GM21423 (cell line): ENCODE results near the gene GAS1.
A peak's percentile ranks its signal among the peaks of the same experiment; 100 is the strongest.

Experiments
- ATAC-seq: cut with Tn5 transposase; IDR thresholded peaks from one replicate; pipeline ENCODE4 v1.9.1; 2021; ENCODE audit warnings: mild to moderate bottlenecking, moderate library complexity; ENCODE audit not compliant: unreplicated experiment

The GAS1 gene, protein sequence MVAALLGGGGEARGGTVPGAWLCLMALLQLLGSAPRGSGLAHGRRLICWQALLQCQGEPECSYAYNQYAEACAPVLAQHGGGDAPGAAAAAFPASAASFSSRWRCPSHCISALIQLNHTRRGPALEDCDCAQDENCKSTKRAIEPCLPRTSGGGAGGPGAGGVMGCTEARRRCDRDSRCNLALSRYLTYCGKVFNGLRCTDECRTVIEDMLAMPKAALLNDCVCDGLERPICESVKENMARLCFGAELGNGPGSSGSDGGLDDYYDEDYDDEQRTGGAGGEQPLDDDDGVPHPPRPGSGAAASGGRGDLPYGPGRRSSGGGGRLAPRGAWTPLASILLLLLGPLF

DNA sequence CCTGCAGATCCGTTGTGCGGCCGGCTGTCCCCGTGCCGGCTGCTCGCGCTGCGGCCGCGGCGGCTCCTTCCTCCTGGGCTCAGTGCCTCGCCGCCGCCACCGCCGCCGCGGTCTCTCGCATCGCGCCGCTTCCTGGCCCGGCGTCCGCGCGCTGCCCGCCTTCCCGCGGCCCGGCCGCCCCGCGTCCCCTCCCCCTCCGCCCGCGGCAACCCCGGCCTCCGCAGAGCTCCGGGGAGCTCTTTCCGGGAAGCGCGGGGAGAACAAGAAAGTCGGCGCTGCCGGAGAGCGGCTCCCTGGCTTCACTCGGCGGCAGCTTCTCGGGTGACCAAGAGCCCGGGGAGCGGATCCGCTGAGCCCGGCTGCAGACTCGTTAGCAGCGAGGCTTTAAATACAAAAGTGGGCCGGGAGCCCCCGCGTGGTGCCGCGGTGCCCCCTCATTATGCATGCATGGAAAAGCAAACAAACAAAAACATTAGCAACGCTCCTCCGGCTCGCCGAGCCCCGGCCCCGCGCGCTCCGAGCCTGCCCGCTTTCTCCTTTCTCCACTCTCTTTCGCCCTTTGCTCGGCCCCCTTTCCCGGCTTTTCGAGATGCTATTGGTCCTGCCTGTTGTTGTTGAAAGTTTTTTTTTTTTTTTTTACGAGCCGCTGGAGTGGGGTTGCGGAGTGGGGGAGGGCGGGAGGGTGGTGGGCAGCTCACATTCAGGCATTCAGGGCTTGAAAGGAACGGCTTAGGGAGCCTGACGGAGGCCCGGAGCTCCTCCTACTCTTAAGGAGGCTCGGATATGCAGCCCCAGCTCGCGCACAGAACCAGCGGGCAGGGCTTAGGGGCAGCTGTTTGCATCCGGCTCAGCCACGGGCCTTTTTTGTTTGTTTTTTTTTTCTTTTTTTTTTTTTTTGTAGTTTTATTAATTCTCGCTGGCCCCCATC, at the start of gene GAS1:
Gene GAS1 (minus strand): TSS at position 361 of the 928 bp plus-strand sequence. CDS start 727 bp downstream, outside the sequence.
- peak; percentile 62 for ATAC-seq

DNA sequence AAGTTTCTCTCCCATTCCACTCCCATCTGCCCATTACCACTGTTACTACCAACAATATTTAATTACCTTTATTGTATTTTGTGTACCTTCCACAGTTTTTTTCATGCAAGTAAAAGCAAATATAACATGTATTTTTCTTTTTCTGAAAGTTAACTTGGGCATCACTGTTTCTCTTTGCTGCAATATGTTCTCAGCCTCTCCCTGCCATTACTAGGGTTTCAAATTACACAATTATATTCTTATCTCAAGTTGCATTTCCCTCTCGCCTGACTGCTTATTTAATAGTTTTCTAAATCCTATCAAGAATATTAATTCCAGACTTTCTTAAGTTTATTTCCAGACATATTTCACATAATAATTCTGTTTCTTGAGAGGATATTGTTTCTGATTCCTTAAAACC, 46.9 kb upstream of the GAS1 start:
- no peak for ATAC-seq

DNA sequence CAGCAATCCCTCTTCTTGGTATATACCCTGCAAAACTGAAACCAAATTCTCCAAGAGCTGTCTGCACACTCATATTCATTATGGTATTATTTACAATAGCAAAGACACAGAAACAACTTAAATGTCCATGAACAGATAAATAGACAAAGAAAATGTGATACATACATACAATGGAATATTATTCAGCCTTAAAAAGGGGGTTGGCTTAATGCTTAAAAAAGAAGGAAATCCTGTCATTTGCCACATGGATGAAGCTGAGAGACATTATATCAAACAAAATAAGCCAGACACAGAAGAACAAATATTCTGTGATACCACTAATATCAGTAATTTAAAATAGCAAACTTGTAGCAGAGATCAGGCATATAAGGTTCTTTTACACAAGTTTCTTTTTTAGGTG, 46.5 kb upstream of the GAS1 start:
- ATAC-seq: no peak

DNA sequence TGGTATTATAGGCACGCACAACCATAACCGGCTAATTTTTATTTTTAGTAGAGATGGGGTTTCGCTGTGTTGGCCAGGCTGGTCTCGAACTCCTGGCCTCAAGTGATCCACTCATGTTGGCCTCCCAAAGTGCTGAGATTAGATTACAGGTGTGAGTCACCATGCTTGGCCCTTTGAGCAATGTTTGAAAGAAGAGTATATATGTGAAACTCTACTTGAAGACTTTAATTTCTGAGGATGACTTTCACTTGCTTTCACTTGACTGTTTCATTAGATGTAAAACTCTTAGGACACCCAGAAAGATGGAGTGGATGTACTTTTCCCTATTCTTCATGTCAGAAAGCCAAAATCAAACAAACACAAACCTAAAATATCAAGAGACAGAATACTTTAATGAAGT, 43.8 kb upstream of the GAS1 start:
- no peak for ATAC-seq

DNA sequence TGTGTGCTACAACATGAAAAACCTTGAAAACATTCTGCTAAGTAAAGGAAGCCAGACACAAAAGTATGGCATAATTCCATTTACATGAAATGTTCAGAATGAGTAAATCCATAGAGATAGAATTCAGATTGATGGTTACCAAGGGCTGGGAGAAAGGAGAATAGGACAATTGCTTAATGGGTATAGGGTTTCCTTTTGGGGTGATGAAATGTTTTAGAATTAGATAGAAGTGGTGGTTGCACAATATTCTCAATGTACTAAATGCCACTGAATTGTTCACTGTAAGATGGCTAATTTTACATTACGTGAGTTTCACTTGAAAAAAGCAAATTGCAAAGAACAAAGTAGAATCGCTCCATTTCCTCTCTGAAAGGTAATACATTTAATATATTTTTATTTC, 43.0 kb upstream of the GAS1 start:
- no peak for ATAC-seq

DNA sequence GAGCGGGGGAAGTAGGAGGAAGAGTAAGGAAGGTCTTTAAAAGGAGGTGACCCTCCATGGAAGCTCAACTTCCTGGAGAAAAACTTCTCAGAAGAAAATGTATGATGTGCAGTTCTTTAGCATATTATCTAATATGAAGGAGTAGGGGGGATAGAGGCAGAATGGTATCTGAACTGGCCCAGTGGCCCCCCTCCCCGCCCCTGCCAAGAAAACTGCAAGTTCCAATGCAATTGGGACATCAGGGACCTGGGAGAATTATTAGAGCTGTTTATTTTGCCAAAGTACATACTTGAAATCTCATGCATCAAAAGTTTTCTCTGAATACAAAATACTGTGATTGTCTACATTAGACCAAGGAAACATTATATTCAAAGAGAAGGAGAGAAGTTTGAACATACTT, 40.6 kb upstream of the GAS1 start:
- ATAC-seq: no peak

DNA sequence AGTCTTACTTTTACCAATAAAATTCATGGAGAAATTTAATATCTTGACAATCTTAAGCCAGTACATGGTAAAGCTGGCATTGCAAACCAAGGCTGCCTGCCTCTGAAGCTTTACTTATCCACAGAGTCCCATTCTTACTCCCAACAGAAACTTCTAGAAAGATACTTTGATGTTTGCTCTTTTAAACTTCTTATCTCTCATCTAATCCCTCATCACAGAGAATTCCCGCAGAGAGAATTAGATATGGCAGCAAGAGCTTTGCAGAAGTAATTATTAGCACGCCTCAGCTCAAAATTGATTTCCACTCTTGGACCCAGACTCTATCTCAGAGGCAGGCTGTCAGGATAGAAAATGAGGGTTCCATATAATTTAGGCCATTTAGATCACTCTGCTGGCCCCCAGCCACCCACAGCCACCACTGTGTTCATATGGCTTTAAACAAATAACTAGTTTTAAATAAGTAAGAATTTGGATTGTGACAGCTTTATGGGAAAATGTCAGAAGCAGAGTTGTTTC, 37.9 kb upstream of the GAS1 start:
- no peak for ATAC-seq

DNA sequence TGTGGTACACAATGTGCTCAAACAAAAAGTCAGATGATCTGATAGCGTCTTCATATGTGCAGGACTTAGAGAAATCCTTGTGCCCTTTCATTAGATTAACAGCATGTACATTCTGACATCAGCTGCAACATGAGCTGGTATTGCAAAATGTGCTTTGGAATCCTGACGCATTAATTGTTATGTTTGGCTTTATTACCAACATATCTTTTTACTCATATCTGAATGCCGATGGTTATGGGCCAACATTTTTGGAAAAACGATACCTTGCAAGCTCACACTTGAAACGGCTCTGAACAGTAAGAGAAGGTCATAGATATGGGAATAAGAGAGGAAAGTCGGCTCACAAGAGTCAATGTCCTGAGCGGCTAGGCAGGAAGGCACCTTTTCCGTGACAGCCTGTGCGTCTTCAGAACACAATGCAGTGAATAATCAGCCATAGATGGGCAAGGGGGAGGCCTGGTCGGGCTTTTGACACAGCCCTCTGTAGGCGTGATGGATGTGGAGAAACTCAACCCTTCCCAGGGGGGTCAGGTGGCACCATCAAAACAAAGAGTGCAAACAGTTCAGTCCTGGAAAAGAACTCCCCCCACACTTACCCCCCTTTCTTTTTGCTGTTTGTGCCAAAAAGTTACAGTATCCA, 36.4 kb upstream of the GAS1 start:
- ATAC-seq: no peak

DNA sequence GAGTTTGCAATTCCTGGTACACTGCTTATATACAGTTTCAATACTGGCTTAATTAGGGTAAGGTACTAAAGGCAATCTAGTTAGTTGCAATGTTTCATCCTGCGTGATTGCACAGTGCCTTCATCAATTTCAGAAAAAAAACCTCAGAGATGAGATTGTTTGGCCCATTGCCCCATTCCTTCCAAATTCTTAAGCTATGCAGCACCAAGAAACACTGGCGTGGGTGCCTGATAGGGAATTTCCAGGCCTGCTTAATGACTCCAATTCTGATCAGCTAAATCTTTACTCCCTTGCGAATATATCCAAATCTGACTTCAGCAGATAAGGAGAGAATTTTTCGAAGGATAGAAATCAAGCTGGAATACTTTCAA, 35.9 kb upstream of the GAS1 start:
- no peak for ATAC-seq

DNA sequence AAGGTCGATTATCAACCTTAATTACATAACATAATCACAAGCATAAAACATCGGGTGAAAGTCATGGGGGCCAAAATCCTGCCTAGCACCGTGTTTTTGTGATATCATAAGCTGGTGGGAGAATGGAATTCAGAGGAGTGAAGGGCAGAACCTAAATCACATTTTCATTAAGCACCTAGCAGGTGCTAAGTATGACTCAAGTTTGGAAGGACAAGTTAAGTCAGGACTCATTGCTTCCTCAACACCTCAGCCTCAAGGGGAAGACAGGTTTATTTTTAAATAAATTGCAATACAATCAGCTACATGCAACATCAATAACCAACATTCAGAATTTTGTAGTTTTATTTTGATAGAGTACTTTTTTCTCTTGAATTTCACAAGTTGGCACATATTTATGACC, 33.5 kb upstream of the GAS1 start:
- no peak for ATAC-seq

DNA sequence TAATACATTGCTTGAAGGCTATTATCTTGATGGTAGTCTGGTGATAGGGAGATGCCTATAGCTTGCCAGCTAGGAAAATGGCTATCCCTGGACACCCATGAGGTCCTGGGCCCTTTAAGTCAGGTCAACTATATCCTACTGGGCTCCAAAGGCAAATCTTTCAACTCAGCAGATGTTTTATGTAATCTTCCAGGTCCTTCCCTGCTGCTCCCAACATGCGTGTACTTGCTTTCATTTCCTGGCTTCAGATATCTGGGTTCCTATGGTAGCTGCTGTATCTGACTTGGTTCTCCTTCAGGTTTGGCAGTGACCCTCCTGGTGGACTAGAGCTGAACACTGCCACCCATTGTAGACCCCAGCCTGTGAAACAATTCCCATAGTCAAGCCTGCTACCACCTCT, 32.4 kb upstream of the GAS1 start:
- ATAC-seq: no peak

DNA sequence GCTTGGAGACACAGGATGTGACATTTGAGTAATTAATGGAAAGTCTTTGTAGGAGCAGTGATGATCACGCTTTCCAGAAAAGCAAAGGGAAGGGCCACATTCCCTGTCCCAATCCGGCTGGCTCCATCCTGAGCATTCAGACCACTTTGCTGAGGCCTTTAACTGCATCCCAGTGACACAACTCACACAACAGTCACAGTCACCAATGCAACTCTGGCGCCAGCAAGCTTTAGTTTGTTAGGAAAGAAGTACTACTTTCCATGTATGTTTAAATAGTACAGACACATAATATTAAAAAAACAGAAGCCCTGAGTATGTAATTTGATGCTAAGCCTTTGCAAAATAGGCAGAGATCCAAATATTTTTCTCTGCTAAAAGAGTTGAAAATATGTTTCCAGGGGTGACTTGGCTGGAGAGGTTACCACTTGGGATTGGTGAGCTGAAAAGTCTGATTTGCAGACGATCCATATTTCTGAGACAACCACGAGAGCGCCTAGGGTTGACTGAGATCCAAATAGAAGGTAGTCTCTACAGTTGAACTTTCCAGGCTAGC, 31.7 kb upstream of the GAS1 start:
- no peak for ATAC-seq

DNA sequence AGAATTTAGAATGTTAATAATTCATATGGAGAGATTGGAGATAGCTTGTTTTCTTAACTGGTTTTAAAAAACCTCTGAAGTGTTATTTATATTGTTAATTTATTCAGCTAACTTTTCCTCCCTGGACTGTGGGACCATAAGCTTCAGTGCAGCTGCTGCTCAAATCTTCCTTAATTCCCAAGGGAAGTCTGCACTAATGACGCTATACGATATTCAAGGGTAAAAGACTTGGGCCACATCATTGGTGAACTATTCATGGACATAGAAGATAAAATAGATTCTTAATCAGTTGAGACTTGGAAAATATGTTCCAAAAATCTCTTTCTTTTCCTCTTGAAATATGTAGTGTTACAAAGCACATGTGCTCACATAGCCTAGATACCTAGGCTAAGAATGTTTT, 31.1 kb upstream of the GAS1 start:
- ATAC-seq: no peak

DNA sequence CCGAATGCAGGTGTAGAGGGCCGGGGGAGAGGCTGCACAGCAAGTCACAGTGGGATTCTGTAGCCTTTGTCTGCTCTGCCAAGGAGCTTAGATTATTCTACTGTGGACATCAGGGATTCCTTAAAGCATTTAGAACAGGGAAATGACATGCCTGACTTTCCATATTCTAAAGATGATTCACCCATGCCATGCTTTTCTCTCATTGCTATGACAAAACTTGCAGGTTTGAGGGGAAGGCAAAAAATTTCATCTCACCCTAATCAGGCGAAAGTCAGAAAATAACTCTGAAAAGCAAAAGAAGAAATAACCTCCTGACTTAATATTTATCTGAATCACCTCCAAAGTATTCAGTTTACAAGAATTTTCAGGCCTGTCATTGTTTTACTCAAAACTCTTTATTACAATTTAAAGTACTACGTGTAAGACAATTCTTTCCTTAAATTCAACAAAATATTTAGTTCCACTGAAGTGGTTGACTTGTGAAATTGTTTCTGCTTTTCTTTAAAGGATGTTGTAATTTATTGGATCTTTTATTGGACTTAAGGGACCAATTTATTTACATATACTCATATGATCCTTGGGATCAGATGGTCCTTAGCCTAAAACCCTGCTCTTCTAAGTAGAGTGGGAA, 30.0 kb upstream of the GAS1 start:
- ATAC-seq: no peak

DNA sequence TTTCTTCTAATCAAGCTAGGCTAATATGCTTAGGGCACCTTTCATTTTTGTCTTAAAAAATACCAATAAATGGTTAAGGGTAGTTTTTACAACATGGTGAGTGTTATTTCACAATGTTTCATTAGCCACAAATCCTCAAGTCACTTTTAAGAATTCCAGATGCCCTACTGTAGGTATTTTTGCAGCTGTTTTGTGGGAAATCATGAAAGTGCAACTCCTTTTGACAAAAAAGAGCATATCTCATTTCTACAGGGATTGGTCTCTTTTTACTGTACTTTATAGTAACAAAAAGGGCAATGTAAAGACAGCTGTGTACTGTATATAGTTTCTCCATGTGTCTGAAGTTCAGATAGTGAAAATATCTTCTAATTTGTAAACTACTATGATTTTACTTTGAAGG, 28.3 kb upstream of the GAS1 start:
- no peak for ATAC-seq

DNA sequence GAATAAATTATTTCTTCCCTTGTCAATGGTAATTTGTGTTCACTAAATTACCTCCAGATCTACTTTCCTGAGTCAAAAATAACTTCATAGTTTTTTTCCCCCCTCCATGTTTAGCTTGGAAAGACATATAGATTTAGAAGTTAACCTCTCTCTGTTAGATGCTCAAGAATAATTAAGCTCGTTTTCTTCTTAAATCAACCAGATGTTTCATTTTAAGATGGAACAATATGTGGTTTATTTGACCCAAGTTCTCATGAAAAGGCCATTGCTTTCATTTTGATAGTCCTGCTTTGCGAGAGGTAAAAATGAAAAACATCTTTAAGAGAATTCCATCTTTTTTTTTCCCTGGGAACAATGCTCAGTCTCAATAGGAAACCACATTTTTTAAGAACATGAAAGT, 27.7 kb upstream of the GAS1 start:
- ATAC-seq: no peak

DNA sequence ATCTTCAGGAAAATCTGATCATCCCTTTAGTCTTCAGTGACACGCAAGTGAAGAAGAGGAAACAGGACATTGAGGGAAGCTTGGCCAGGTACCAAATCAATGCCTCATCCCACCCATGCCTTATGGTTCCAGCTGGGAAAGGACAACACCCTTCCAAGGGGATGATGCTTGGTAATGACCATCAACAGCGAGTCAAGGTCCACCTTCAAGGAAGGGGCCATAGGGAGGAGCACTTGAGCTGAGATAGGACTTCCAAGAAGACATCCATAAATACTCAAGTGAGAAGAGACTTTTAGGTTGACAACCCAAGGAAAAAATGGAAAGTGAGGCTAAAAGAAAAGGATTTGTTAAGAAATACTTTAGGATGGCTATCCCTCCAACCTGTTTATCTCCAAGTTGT, 27.1 kb upstream of the GAS1 start:
- ATAC-seq: no peak

DNA sequence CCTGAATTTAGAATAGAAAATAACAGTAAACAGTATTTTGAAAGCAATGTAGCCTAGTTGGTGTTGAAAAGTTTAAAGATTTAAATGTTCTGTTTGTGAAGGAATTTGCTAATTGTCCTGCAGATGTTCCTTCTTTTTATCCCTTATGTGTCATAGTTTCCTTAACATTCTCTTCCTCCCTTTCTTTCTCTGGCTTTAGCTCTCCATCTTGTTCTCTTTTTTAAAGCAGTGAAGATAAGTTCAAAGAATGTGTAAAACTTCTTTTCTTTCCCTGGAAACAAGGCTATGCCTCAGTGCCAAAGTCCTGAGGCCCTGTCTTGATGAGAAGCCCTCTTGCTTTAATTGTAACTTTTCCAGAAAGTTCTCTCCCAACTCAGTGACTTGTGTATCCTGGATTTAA, 24.4 kb upstream of the GAS1 start:
- no peak for ATAC-seq

DNA sequence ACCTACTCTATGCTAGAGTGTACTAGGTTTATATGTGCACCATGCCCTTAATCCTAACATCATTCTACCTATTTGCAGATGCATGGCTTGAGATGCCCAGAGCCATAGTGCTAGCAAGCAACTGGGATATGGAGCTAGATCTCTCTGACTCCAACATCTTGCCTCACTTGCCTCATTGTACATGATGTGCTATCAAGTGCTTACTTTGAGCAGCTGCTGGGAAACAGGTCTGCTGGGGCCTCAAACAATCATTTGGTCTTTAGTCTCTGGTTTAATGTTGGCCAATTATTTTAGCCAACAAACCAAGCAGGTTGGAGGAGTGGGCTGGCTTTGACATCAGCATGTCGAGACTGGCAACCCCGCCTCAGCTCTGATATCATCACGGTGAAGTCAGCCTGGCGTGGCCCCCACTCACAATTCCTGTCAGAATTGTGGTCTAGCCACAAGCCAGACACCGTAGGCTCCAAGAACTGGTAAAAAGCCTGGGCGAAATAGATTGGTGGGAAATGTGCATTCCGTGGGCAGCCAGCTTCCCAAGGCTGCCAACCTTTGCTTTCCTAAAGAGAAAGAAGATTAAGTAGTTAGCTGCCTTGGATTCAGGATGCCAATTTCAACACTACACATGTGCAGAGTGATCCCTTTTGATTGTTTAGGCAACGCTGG, 21.1 kb upstream of the GAS1 start:
- no peak for ATAC-seq

DNA sequence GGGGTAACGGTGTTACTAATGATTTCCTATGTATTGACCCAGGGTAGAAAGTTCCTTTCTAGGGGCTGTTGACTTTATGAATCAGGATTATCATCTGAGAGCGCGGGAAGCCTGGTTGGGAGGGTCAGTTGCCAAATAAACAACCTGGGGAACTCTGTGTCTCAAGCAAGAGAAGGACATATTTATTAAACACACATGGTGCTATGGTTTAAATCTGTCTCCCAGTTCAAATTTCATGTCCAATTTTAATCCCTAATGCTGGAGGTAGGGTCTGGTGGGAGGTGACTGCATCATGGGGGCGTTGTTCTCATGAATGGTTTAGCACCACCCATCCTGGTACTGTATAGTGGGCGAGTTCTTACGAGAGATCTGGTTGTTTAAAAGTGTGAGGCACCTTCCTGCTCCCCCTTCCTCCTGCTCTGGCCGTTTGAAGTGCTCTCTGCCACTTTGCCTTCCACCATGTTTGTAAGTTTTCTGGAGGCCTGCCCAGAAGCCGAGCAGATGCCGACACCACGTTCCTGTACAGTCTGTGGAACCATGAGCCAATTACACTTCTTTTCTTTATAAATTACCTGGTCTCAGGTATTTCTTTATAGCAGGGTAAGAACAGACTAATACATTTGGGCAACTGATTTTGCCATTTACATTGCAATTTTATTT, 19.7 kb upstream of the GAS1 start:
- no peak for ATAC-seq
